GM19397 (cell line): ENCODE measurements around the gene HLA-G.
"Not testable (repeated sequence)": the region's sequence is repeated elsewhere in the genome, so short reads cannot be mapped to it uniquely, and the experiment has no call there.

Source experiments
- ATAC-seq: cut with Tn5 transposase; IDR thresholded peaks from one replicate; pipeline ENCODE4 v1.9.1; 2021; ENCODE audit warnings: mild to moderate bottlenecking, moderate library complexity; ENCODE audit not compliant: unreplicated experiment

Gene HLA-G

DNA sequence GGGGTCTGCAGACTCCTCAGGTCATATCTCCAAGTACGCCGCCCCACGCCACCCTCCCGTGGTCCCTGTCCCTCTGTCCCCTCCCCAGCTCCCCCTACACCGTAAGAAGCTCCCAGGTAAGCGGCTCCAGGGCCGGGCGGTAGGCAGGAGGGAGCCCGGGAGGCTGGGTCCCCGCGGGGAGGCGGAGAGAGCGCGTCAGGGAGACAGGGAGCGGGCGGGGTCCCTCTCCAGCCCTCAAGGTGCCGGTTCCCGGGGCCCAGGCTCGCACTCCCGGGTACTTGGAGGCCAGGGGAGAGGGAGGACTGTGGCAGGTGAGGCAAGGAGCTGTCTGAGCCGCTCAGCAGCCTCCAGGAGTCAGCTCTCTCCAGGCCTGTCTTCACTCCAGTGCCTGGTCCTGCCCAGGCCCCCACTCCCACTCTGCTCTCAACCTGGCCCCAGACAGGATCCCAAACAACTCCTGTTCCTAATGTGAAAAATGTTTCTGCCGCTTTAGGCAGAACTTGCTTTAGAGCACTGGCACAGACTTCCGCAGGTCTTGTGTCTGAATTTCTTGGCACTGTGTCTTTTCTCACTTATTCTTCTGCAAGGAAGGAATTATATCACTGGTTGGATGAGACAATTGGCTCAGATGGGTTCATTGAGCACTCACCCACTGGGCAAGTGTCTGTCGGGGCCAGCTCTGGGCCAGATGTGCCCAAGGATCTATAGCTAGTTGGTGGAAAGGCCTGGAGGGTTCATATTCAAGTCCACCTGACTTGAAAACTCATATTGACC, 36.6 kb downstream of the HLA-G start:
- no peak for ATAC-seq

DNA sequence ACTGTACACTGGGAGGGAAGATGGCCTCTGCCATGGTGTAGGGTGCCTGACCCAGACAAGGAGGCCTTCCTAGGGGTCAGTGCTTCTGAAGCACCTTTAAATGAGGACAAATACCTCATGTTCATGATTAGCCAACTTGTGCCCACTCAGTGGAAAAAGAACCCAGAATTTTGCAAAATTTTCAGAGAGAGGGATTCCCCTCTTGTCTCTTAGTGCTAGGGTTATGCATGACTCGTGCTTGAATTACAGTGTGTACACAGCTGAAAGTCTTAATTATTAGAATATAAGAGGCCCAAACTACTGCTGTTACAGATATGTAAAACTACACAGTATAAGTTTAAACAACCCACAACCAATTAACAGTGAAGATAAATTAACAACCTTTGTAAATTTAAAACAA, 38.0 kb downstream of the HLA-G start:
- ATAC-seq = no peak

DNA sequence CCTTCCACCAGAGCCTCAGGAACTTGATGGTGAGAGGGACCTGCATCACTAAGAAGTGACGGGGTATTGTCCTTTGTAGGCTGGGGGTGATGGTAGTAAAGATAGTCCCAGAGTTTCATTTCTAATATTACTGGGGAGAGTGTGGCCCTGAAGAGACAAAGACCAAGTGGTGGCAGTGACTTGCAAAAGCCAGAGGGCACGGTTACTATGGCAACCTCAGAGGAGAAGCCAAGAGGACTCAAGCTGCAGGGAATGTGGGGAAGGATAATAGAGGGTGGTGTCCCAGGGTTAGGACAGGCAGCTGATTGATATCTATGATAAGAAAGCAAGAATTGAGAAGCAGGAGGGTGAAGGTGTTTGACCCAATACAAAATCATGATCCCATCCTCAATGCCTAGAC, 42.5 kb downstream of the HLA-G start:
- ATAC-seq = no peak

DNA sequence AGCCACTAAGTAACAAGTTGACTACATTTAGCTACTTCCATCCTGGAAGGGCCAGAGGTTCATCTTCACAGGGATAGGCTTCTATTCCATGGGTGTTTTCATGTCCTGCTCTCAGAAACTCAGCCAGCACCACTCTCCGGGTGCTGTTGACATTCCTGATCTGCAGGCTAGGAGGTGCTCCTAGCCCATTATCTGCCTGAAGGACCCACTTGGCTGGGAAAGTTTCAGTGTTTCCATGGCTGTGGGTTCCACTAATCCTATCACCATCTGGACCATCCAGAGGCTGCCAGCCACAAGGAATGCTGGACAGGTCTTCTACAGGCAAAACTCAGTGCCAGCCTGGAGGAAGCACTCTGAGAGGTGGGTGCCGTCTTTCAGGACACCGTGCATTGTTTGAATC, 45.2 kb downstream of the HLA-G start:
- no peak for ATAC-seq

DNA sequence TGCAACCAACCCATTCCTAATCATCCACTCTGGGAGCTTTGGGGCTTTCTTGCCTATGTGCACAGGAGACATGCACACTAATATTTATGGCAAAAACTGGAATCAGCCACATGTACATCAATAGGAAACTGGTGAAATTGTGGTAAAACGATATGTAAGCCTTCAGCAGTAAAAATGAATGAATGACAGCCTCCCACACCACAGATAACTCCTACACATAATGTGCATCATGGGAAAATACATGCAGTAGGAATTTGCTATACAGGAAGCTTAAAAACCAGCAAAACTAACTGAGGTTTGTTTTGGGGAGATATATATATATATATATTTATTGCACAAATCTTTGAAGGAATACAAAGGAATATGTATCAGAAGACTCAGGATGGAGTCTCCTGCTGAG, 47.6 kb downstream of the HLA-G start:
- ATAC-seq = no peak

DNA sequence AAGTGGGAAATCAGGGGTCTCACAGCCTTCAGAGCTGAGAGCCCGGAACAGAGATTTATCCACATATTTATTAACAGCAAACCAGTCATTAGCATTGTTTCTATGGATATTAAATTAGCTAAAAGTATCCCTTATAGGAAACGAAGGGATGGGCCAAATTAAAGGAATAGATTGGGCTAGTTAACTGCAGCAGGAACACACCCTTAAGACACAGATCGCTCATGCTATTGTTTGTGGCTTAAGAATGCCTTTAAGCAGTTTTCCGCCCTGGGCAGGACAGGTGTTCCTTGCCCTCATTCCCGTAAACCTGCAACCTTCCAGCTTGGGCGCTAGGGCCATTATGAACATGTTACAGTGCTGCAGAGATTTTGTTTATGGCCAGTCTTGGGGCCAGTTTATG, 48.1 kb downstream of the HLA-G start:
- not testable (repeated sequence) for ATAC-seq
